ENCODE data around the gene CNEP1R1. TPM values are rescaled to one million over a fixed set of nuclear protein-coding genes. Genes with fewer than 3 reads are reported as not detected.
A peak's percentile ranks its signal among the peaks of the same experiment; 100 is the strongest.

The CNEP1R1 gene
- total and polyA plus RNA-seq, 9 of the 15 experiments (the other 6 are each of a cell fraction or from before 2014, with no cell fraction given), result 7.6 to 20.1 (median 10.6) TPM

DNA sequence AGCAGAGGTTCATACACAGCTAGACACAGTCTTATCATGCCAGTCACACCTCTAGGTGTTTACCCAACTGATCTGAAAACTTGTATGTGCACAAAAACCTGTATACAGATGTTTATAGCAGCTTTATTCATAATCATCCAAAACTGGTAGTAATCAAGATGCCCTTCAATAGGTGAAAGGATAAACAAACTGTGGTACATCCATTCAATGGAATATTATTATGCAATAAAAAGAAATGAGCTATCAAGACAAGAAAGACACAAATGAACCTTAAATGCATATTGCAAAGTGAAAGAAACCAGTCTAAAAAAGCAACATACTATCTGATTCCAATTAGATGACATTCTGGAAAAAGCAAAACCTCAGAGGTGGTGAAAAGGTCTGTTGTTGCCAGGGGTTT lies 47.6 kb upstream of the CNEP1R1 start:
- FAIRE-seq (no peak), ATAC-seq (no peak), DNase-seq (ENCODE audit: extremely low read depth in 1 of 4, low spot score in 3 of 4) (no peak)
- ChIA-PET CTCF (ENCODE audit: low intra/inter-chr PET ratio) (no interaction called here), POLR2A (no interaction called here)
- H3K79me2 ChIP-seq (ENCODE audit: control insufficient read depth, insufficient read depth, low read length), result no peaks in the 10 kb centered on the region
- no peak overlapping the region for H3K4me2 ChIP-seq (ENCODE audit: insufficient read depth, low read length)
- no TSS peak for BruUV-seq (replicated peaks)
- H3K4me3 ChIP-seq, result no peak overlapping the region
- no peak overlapping the region for H3K9ac ChIP-seq (ENCODE audit: insufficient read depth in 1 of 2, low read depth in 2 of 2, low read length in 2 of 2)
- no peaks in the 10 kb centered on the region for H3K4me1 ChIP-seq (replicated peaks in 1 of 2; ENCODE audit: control insufficient read depth in 2 of 2, insufficient read depth in 2 of 2, low read length in 2 of 2)
- no peaks in the 10 kb centered on the region for H3K9me3 ChIP-seq (replicated peaks; ENCODE audit: control insufficient read depth, insufficient read depth, low read depth, low read length)
- in situ Hi-C loops (cut with MboI), result no loop called here
- H2AFZ ChIP-seq (ENCODE audit: low read depth, low read length), result no peak overlapping the region
- TF ChIP-seq KAT7 (CRISPR knock-in tag; IDR thresholded peaks at IDR 0.05; ENCODE audit: borderline replicate concordance) (no peak), CEBPG (CRISPR knock-in tag; IDR thresholded peaks at IDR 0.05) (no peak), CEBPG (tag; conservative IDR thresholded peaks at IDR 0.05 in 1 of 2, IDR thresholded peaks at IDR 0.05 in 1 of 2) (0 out of 4 replicates have a peak, but pooled peaks of 1 of the 2 experiments have one; percentile 10)
- no peaks in the 10 kb centered on the region for H3K36me3 ChIP-seq (ENCODE audit: control insufficient read depth, insufficient read depth, low read length)
- intact Hi-C loops (cut with micrococcal nuclease), result no loop called here
- no peaks in the 10 kb centered on the region for H4K20me1 ChIP-seq (replicated peaks; ENCODE audit: control insufficient read depth, insufficient read depth, low read length)
- peaks cover 23 to 24% of the 10 kb centered on the region in 2 experiments for H3K27me3 ChIP-seq (ENCODE audit: control insufficient read depth in 2 of 2, insufficient read depth in 2 of 2, low read length in 2 of 2)
- H3K9me1 ChIP-seq (ENCODE audit: control insufficient read depth, insufficient read depth, low read length), result no peaks in the 10 kb centered on the region
- no peak overlapping the region for H3K27ac ChIP-seq (ENCODE audit: extremely low read depth, low read depth, low read length)

DNA sequence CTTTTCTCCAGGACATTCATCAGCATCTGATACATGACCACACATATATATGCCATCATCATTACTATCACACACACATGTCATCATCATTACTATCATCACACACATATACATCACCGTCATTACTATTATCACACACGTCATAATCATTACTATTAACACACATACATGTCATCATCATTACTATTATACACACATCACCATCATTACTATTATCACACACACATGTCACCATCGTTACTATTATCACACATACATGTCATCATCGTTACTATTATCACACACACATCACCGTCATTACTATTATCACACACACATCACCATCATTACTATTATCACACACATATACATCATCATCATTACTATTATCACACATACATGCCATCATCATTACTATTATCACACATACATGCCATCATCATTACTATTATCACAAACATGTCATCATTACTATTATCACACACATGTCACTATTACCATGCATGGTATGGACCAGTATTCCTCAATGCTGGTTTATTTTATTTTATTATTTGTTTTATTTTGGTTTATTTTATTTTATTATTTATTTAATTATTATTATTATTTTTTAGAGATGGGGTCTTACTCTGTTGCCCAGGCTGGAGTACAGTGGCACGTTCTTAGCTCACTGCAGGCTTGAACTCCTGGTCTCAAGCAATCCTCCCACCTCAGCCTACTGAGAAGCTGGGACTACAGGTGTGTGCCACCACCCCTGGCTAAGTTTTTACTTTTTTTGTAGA lies 46.3 kb upstream of the CNEP1R1 start:
- DNase-seq (ENCODE audit: extremely low read depth in 1 of 4, low spot score in 3 of 4) (no peak), ATAC-seq (no peak), FAIRE-seq (no peak)
- no peaks in the 10 kb centered on the region for H4K20me1 ChIP-seq (replicated peaks; ENCODE audit: control insufficient read depth, insufficient read depth, low read length)
- no peak overlapping the region for H3K27ac ChIP-seq (ENCODE audit: extremely low read depth, low read depth, low read length)
- H3K4me2 ChIP-seq (ENCODE audit: insufficient read depth, low read length), result no peak overlapping the region
- TF ChIP-seq ILK (tag; IDR thresholded peaks at IDR 0.05; ENCODE audit: borderline replicate concordance, low read depth), result no peak
- TF ChIP-seq, protein P1, sequence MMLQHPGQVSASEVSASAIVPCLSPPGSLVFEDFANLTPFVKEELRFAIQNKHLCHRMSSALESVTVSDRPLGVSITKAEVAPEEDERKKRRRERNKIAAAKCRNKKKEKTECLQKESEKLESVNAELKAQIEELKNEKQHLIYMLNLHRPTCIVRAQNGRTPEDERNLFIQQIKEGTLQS (IDR thresholded peaks at IDR 0.05), result peak; percentile 60; the same call in 1 of the 2 replicates
- TF ChIP-seq, protein P1 (CRISPR knock-in tag; conservative IDR thresholded peaks at IDR 0.05), result no peak
- peak; percentile 35 for TF ChIP-seq ZNF121 (CRISPR knock-in tag; conservative IDR thresholded peaks at IDR 0.05)
- TF ChIP-seq ATF1 (CRISPR knock-in tag; IDR thresholded peaks at IDR 0.05), result no peak
- TF ChIP-seq ATF1 (tag; IDR thresholded peaks at IDR 0.05), result peak; percentile 67
- no peak overlapping the region for H3K9ac ChIP-seq (ENCODE audit: insufficient read depth in 1 of 2, low read depth in 2 of 2, low read length in 2 of 2)
- H2AFZ ChIP-seq (ENCODE audit: low read depth, low read length), result no peak overlapping the region
- 0% methylated on average over 6 of the region's 6 CpGs for WGBS (ENCODE audit: insufficient coverage, low coverage, missing lambda C conversion rate)
- H3K27me3 ChIP-seq (ENCODE audit: control insufficient read depth in 2 of 2, insufficient read depth in 2 of 2, low read length in 2 of 2), result peaks cover 13 to 17% of the 10 kb centered on the region in 2 experiments
- H3K4me1 ChIP-seq (replicated peaks in 1 of 2; ENCODE audit: control insufficient read depth in 2 of 2, insufficient read depth in 2 of 2, low read length in 2 of 2), result no peaks in the 10 kb centered on the region
- intact Hi-C loops (cut with micrococcal nuclease) (no loop called here), in situ Hi-C loops (cut with MboI) (no loop called here)
- no peaks in the 10 kb centered on the region for H3K79me2 ChIP-seq (ENCODE audit: control insufficient read depth, insufficient read depth, low read length)
- H3K9me3 ChIP-seq (replicated peaks; ENCODE audit: control insufficient read depth, insufficient read depth, low read depth, low read length), result no peaks in the 10 kb centered on the region
- H3K36me3 ChIP-seq (ENCODE audit: control insufficient read depth, insufficient read depth, low read length), result no peaks in the 10 kb centered on the region
- no TSS peak for BruUV-seq (replicated peaks)
- ChIA-PET POLR2A (no interaction called here), CTCF (ENCODE audit: low intra/inter-chr PET ratio) (no interaction called here)
- no peaks in the 10 kb centered on the region for H3K9me1 ChIP-seq (ENCODE audit: control insufficient read depth, insufficient read depth, low read length)
- no peak overlapping the region for H3K4me3 ChIP-seq
